Panc1 (cell line): ENCODE data around the gene NCK1. TPM values are rescaled to one million over a fixed set of nuclear protein-coding genes. Genes with fewer than 3 reads are reported as not detected.

Experiments
- ATAC-seq: fragments of 200-7000 bp; cut with Tn5 transposase; 2 replicates; pipeline ENCODE4 v1.9.1; 2020; ENCODE audit warnings: mild to moderate bottlenecking, moderate library complexity
- BruUV-seq: library from RNA; stranded (reverse); fragments of 400-500 nt; replicated peaks from 2 replicates; lab custom pipeline; 2021; lab: Mats Ljungman, UMichigan
- CTCF ChIA-PET: fragments of 300-600 bp; sonication (Branson Sonifier 250); formaldehyde crosslinking; loops from one replicate; lab custom pipeline; 2022; ENCODE audit warnings: antibody characterized with exemption; lab: Charles Lee
- POLR2A ChIA-PET: fragments of 300-600 bp; sonication (Branson Sonifier 250); formaldehyde crosslinking; loops from one replicate; lab custom pipeline; 2022; ENCODE audit warnings: antibody characterized with exemption; lab: Charles Lee
- DNase-seq: peaks from one replicate; pipeline ENCODE4 v3.0.0-alpha.2; 2010; ENCODE audit warnings: low read depth, low spot score
- H3K27ac ChIP-seq: 2 replicates; pipeline ENCODE4 v1.5.1; 2011; ENCODE audit warnings: mild to moderate bottlenecking, low read length, inconsistent platforms
- H3K27me3 ChIP-seq: fragments of 200-500 bp; sonication (Bioruptor generic); 2 replicates; pipeline ENCODE4 v1.6.0; 2014; ENCODE audit warnings: low read length, inconsistent platforms; ENCODE audit not compliant: control insufficient read depth, insufficient read depth
- H3K36me3 ChIP-seq: fragments of 200-500 bp; sonication (Bioruptor generic); 2 replicates; pipeline ENCODE4 v1.5.1; 2014; ENCODE audit warnings: inconsistent platforms, mild to moderate bottlenecking, low read length, moderate library complexity; ENCODE audit not compliant: control insufficient read depth, insufficient read depth
- H3K4me1 ChIP-seq: 2 replicates; pipeline ENCODE4 v1.5.1; 2011; ENCODE audit warnings: inconsistent platforms, mild to moderate bottlenecking, low read length, moderate library complexity; ENCODE audit not compliant: control insufficient read depth, insufficient read depth
- H3K4me3 ChIP-seq, 2 experiments: 2 replicates each; pipeline ENCODE4 v1.5.1; 2011 to 2012; ENCODE audit warnings: low read depth in 2 of 2, low read length in 2 of 2, mild to moderate bottlenecking in 2 of 2, inconsistent platforms in 1 of 2, moderate library complexity in 1 of 2
- H3K9me3 ChIP-seq: fragments of 200-500 bp; sonication (Bioruptor generic); 2 replicates; pipeline ENCODE4 v1.5.1; 2014; ENCODE audit warnings: low read depth, mild to moderate bottlenecking, inconsistent platforms, low read length, moderate library complexity; ENCODE audit not compliant: control insufficient read depth, insufficient read depth
- POLR2AphosphoS5 ChIP-seq: IDR thresholded peaks from 2 replicates; pipeline ENCODE4 v1.6.1; 2012; ENCODE audit warnings: mild to moderate bottlenecking, low read depth, low read length, moderate library complexity
- SIN3A ChIP-seq: IDR thresholded peaks from 2 replicates; pipeline ENCODE4 v1.6.1; 2012; ENCODE audit warnings: low read depth, mild to moderate bottlenecking, low read length, moderate library complexity, borderline replicate concordance; ENCODE audit not compliant: insufficient read depth
- TCF7L2 ChIP-seq: IDR thresholded peaks from 2 replicates; pipeline ENCODE4 v1.6.1; 2011; ENCODE audit warnings: mild to moderate bottlenecking, low read depth, low read length, inconsistent platforms
- in situ Hi-C: cut with HindIII; loops from 2 replicates; pipeline ENCODE4 v1.10.0; 2016; ENCODE audit warnings: low sequenced_read_pairs, low pct_unique_long_range_greater_than_20kb
- intact Hi-C: fragments of 100-400 bp; cut with micrococcal nuclease; formaldehyde crosslinking; loops from one replicate; pipeline ENCODE4 v1.10.0; 2022; ENCODE audit not compliant: unreplicated experiment
- total RNA-seq: library from RNA; stranded (reverse); gene quantifications from one replicate; pipeline ENCODE4 v1.2.1, GENCODE V29; 2021; ENCODE audit not compliant: unreplicated experiment
- TF ChIP-seq, protein P1 (sequence below): fragments of 450-650 bp; IDR thresholded peaks from 2 replicates; pipeline ENCODE4 v1.5.1; 2017; ENCODE audit warnings: mild to moderate bottlenecking
- TF ChIP-seq, protein P2 (sequence below), 2 experiments: IDR thresholded peaks; 2 replicates each; pipeline ENCODE4 v1.6.1; 2011 to 2012; ENCODE audit warnings: low read depth in 2 of 2, control low read depth in 1 of 2, low read length in 1 of 2, mild to moderate bottlenecking in 1 of 2, moderate library complexity in 1 of 2; ENCODE audit not compliant: insufficient read depth in 1 of 2

NCK1 gene
- total RNA-seq, 1 experiment from 2014 or later = 43.5 TPM

- no peak for DNase-seq
- peak overlapping the region; percentile 86 for H3K27ac ChIP-seq
- H3K27me3 ChIP-seq = no peaks in the 10 kb centered on the region
- TSS peak; percentile 65 for BruUV-seq
- H3K9me3 ChIP-seq = no peaks in the 10 kb centered on the region
- CTCF ChIA-PET = no interaction called here
- in situ Hi-C loops (no loop called here), intact Hi-C loops (loop anchor here (5.0 kb wide), 1 partner anchor 108 kb away; the partner anchor contains the start of gene STAG1)
- no peaks in the 10 kb centered on the region for H3K36me3 ChIP-seq
- no peak for ATAC-seq
- TF ChIP-seq POLR2AphosphoS5 = no peak
- TF ChIP-seq TCF7L2 = no peak
- TF ChIP-seq, protein P1, sequence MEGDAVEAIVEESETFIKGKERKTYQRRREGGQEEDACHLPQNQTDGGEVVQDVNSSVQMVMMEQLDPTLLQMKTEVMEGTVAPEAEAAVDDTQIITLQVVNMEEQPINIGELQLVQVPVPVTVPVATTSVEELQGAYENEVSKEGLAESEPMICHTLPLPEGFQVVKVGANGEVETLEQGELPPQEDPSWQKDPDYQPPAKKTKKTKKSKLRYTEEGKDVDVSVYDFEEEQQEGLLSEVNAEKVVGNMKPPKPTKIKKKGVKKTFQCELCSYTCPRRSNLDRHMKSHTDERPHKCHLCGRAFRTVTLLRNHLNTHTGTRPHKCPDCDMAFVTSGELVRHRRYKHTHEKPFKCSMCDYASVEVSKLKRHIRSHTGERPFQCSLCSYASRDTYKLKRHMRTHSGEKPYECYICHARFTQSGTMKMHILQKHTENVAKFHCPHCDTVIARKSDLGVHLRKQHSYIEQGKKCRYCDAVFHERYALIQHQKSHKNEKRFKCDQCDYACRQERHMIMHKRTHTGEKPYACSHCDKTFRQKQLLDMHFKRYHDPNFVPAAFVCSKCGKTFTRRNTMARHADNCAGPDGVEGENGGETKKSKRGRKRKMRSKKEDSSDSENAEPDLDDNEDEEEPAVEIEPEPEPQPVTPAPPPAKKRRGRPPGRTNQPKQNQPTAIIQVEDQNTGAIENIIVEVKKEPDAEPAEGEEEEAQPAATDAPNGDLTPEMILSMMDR = no peak
- no peak for TF ChIP-seq SIN3A
- TF ChIP-seq, protein P2, sequence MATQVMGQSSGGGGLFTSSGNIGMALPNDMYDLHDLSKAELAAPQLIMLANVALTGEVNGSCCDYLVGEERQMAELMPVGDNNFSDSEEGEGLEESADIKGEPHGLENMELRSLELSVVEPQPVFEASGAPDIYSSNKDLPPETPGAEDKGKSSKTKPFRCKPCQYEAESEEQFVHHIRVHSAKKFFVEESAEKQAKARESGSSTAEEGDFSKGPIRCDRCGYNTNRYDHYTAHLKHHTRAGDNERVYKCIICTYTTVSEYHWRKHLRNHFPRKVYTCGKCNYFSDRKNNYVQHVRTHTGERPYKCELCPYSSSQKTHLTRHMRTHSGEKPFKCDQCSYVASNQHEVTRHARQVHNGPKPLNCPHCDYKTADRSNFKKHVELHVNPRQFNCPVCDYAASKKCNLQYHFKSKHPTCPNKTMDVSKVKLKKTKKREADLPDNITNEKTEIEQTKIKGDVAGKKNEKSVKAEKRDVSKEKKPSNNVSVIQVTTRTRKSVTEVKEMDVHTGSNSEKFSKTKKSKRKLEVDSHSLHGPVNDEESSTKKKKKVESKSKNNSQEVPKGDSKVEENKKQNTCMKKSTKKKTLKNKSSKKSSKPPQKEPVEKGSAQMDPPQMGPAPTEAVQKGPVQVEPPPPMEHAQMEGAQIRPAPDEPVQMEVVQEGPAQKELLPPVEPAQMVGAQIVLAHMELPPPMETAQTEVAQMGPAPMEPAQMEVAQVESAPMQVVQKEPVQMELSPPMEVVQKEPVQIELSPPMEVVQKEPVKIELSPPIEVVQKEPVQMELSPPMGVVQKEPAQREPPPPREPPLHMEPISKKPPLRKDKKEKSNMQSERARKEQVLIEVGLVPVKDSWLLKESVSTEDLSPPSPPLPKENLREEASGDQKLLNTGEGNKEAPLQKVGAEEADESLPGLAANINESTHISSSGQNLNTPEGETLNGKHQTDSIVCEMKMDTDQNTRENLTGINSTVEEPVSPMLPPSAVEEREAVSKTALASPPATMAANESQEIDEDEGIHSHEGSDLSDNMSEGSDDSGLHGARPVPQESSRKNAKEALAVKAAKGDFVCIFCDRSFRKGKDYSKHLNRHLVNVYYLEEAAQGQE (IDR thresholded peaks at IDR 0.05; ENCODE audit: insufficient read depth in 1 of 2, low read depth in 2 of 2, low read length in 1 of 2) = no peak
- POLR2A ChIA-PET = interaction anchor here (1.3 kb wide), 1 partner anchor 108 kb away, joined by 3 read pairs; the partner anchor contains the start of gene STAG1
- peaks cover 9% of the 10 kb centered on the region for H3K4me1 ChIP-seq
- peak overlapping the region; percentile 80 to 98 for H3K4me3 ChIP-seq
These were observed 1.5 kb upstream of the NCK1 start for GRCh38 chr3:136860541-136860940.

- ChIA-PET POLR2A (interaction anchor here (0.6 to 1.2 kb wide), 2 partner anchors 86 to 111 kb away, joined by 4 read pairs; partner anchors contain the start of gene STAG1), CTCF (interaction anchor here (0.5 to 1.3 kb wide), 2 partner anchors 94 to 151 kb away, joined by 3 to 6 read pairs; no protein-coding TSS in a partner anchor)
- Histone ChIP-seq H3K36me3 (no peaks in the 10 kb centered on the region), H3K4me1 (peaks cover 9% of the 10 kb centered on the region), H3K9me3 (no peaks in the 10 kb centered on the region), H3K27ac (peak overlapping the region; percentile 95), H3K4me3 (peak overlapping the region; percentile 80 to 98), H3K27me3 (no peaks in the 10 kb centered on the region)
- TF ChIP-seq SIN3A (no peak; the same call in 1 of the 2 replicates), POLR2AphosphoS5 (no peak), TCF7L2 (no peak)
- TF ChIP-seq, protein P1 = no peak
- TF ChIP-seq, protein P2 (IDR thresholded peaks at IDR 0.05; ENCODE audit: insufficient read depth in 1 of 2, low read depth in 2 of 2, low read length in 1 of 2) = no peak
- in situ Hi-C loops (no loop called here), intact Hi-C loops (loop anchor here (5.0 kb wide), 1 partner anchor 110 kb away; the partner anchor contains the start of gene STAG1)
- DNase-seq (no peak), ATAC-seq (peak; percentile 56)
- no TSS peak for BruUV-seq
These were observed 762 bp downstream of the NCK1 start for GRCh38 chr3:136862617-136863322.
